Esophagus squamous epithelium (tissue), 4 donors: ENCODE results near the gene EPS8.

Experiments used
- CTCF ChIP-seq, 6 experiments: fragments of 450-650 bp in 4 of 6; fragments of 200-600 bp in 2 of 6; sonication (generic) in 2 of 6; IDR thresholded peaks; one replicate each; pipeline ENCODE4 v1.5.1; 2016 to 2019; ENCODE audit warnings: antibody characterized with exemption in 6 of 6, mild to moderate bottlenecking in 4 of 6, moderate library complexity in 4 of 6
- POLR2A ChIP-seq, 4 donors: fragments of 450-650 bp; IDR thresholded peaks; one replicate each; pipeline ENCODE4 v1.6.1; 2017; ENCODE audit warnings: antibody characterized with exemption in 4 of 4, mild to moderate bottlenecking in 4 of 4, moderate library complexity in 3 of 4

DNA sequence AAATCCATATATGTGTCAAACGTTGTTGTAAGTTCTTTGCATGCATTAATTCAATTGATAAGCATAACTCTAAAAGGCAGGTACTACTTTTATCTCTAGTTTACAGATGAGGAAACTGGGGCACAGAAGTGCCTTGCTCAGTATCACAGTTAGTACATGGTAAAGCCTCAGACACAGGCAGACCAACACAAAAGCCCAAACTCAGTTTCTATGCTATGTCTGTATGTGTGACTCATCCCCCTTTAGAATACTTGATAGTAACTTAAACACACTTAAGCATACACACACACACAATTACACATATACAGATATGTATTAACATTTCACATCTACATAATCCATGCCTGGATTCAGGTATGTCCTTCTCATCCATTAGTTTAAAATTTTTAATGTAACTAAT lies 88.0 kb downstream of the EPS8 start:
- no peak for TF ChIP-seq CTCF (IDR thresholded peaks at IDR 0.05)
- no peak for TF ChIP-seq POLR2A (IDR thresholded peaks at IDR 0.05)
